GM18870 (cell line): ENCODE measurements around the gene BEST2.

Experiments
- ATAC-seq: cut with Tn5 transposase; IDR thresholded peaks from one replicate; pipeline ENCODE4 v1.9.1; 2021; ENCODE audit warnings: moderate library complexity; ENCODE audit not compliant: unreplicated experiment

Gene BEST2

GRCh38 chr19:12766051-12766521 is 14.5 kb downstream of the BEST2 start:
- no peak for ATAC-seq

- no peak for ATAC-seq
Observed at GRCh38 chr19:12767150-12767549, 15.6 kb downstream of the BEST2 start.

GRCh38 chr19:12767666-12768065 is 16.1 kb downstream of the BEST2 start:
- ATAC-seq = no peak

GRCh38 chr19:12769689-12770088 is 18.1 kb downstream of the BEST2 start:
- no peak for ATAC-seq

- no peak for ATAC-seq
Observed at GRCh38 chr19:12770922-12771321, 19.3 kb downstream of the BEST2 start.

GRCh38 chr19:12772323-12772722 is 20.7 kb downstream of the BEST2 start:
- ATAC-seq = no peak

- no peak for ATAC-seq
Observed at GRCh38 chr19:12773571-12773970, 22.0 kb downstream of the BEST2 start.

- no peak for ATAC-seq
Observed at GRCh38 chr19:12774588-12775555, 23.3 kb downstream of the BEST2 start, which contains the start of gene HOOK2. Gene HOOK2, minus strand, starts transcription at chr19:12775552. Its CDS starts 103 bp downstream, at chr19:12775449.

- ATAC-seq = no peak
Observed at GRCh38 chr19:12777217-12778016, 25.8 kb downstream of the BEST2 start.

- no peak for ATAC-seq
Observed at GRCh38 chr19:12778017-12778904, 26.7 kb downstream of the BEST2 start.

GRCh38 chr19:12778905-12779161 is 27.2 kb downstream of the BEST2 start:
- no peak for ATAC-seq

GRCh38 chr19:12779162-12779993 is 27.8 kb downstream of the BEST2 start:
- ATAC-seq = no peak

- ATAC-seq = no peak
Observed at GRCh38 chr19:12782174-12782423, 30.5 kb downstream of the BEST2 start.

GRCh38 chr19:12782424-12783290 is 31.1 kb downstream of the BEST2 start:
- no peak for ATAC-seq

- ATAC-seq = no peak
Observed at GRCh38 chr19:12783291-12783848, 31.8 kb downstream of the BEST2 start.

- no peak for ATAC-seq
Observed at GRCh38 chr19:12783849-12784393, 32.3 kb downstream of the BEST2 start.

GRCh38 chr19:12784394-12784870 is 32.8 kb downstream of the BEST2 start:
- ATAC-seq = no peak

GRCh38 chr19:12784871-12785430 is 33.4 kb downstream of the BEST2 start:
- no peak for ATAC-seq
